ENCODE data around the gene DNAH12. TPM values are rescaled to one million over a fixed set of nuclear protein-coding genes. Genes with fewer than 3 reads are reported as not detected.

DNAH12 gene
- total and polyA plus RNA-seq, 2 donors from 2014 or later: 0.38 TPM; not detected in 1

DNA sequence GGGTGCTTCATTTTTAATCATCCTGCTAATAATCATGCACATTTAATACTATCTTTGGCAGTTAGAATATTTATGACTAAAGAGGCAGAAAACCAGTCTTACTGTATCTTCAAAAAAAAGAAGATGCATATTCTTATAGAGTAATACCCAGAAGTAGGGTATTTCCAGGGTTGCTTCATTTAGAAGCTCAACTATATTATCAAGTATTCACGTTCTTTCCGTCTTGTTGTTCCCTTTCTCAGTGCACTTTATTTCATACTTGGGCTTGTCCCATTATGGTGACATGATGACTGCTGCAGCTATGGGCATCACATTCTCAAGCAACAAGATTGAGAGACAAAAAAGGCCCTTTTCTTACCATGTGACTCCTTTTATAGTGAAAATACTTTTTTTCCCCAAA is 154.9 kb downstream of the DNAH12 start:
- Histone ChIP-seq H3K9ac (ENCODE audit: low read length in 3 of 3) (no peak overlapping the region), H3K36me3 (ENCODE audit: control insufficient read depth in 2 of 3, insufficient read depth in 3 of 3, low read length in 3 of 3) (no peaks in the 10 kb centered on the region), H3K4me1 (ENCODE audit: control insufficient read depth in 2 of 3, insufficient read depth in 2 of 3, low read depth in 1 of 3, low read length in 3 of 3) (no peaks in the 10 kb centered on the region), H3K27me3 (ENCODE audit: control insufficient read depth, insufficient read depth, low read length) (no peaks in the 10 kb centered on the region), H3K9me3 (ENCODE audit: control insufficient read depth in 2 of 3, insufficient read depth in 1 of 3, low read length in 3 of 3) (no peaks in the 10 kb centered on the region), H3K4me3 (ENCODE audit: low read length in 3 of 3) (no peak overlapping the region), H3K27ac (ENCODE audit: low read depth in 2 of 2, low read length in 2 of 2) (no peak overlapping the region)
- intact Hi-C loops (cut with DNase I): no loop called here
- DNase-seq (no peak), FAIRE-seq (no peak)
- TF ChIP-seq, protein P1, sequence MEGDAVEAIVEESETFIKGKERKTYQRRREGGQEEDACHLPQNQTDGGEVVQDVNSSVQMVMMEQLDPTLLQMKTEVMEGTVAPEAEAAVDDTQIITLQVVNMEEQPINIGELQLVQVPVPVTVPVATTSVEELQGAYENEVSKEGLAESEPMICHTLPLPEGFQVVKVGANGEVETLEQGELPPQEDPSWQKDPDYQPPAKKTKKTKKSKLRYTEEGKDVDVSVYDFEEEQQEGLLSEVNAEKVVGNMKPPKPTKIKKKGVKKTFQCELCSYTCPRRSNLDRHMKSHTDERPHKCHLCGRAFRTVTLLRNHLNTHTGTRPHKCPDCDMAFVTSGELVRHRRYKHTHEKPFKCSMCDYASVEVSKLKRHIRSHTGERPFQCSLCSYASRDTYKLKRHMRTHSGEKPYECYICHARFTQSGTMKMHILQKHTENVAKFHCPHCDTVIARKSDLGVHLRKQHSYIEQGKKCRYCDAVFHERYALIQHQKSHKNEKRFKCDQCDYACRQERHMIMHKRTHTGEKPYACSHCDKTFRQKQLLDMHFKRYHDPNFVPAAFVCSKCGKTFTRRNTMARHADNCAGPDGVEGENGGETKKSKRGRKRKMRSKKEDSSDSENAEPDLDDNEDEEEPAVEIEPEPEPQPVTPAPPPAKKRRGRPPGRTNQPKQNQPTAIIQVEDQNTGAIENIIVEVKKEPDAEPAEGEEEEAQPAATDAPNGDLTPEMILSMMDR (IDR thresholded peaks at IDR 0.05; ENCODE audit: borderline replicate concordance, extremely low read depth, insufficient read depth): no peak

DNA sequence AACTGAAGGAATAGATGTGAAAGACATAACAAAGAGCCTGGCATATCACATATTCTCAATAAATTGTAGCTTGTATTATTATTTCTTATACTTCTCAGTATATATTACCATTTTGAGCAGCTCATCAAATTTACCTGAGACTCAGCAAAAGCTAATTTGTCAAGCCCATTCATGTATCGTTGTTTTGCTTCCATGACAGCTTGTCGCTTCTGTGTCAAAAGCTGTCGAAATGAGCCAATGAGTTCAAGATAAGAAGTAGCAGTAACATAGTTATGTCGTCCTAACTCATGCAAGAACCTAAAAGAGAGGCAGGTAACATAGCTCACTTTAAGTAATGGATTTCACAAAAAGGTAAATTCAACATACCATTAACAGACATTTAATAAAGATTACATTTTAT is 157.8 kb downstream of the DNAH12 start:
- H3K9me3 ChIP-seq (ENCODE audit: control insufficient read depth in 2 of 3, insufficient read depth in 1 of 3, low read length in 3 of 3): no peaks in the 10 kb centered on the region
- no peaks in the 10 kb centered on the region for H3K36me3 ChIP-seq (ENCODE audit: control insufficient read depth in 2 of 3, insufficient read depth in 3 of 3, low read length in 3 of 3)
- DNase-seq (no peak), FAIRE-seq (no peak)
- no peaks in the 10 kb centered on the region for H3K4me1 ChIP-seq (ENCODE audit: control insufficient read depth in 2 of 3, insufficient read depth in 2 of 3, low read depth in 1 of 3, low read length in 3 of 3)
- H3K27ac ChIP-seq (ENCODE audit: low read depth in 2 of 2, low read length in 2 of 2): no peak overlapping the region
- intact Hi-C loops (cut with DNase I): no loop called here
- no peaks in the 10 kb centered on the region for H3K27me3 ChIP-seq (ENCODE audit: control insufficient read depth, insufficient read depth, low read length)
- no peak overlapping the region for H3K4me3 ChIP-seq (ENCODE audit: low read length in 3 of 3)
- TF ChIP-seq, protein P1 (IDR thresholded peaks at IDR 0.05; ENCODE audit: borderline replicate concordance, extremely low read depth, insufficient read depth): no peak
- no peak overlapping the region for H3K9ac ChIP-seq (ENCODE audit: low read length in 3 of 3)

DNA sequence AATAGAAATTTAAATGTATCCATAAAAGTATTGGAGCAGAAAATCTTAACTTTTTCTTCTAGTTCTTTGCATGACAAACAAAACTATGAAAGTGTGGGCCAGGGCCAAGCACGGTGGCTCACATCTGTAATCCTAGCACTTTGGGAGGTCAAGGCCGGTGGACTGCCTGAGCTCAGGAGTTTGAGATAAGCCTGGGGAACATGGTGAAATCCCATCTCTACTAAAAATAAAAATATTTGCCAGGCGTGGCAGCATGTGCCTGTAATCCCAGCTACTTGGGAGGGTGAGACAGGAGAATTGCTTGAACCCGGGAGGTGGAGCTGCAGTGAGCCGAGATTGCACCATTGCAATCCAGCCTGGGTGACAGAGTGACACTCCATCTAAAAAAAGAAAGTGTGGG is 158.6 kb downstream of the DNAH12 start:
- no peak overlapping the region for H3K4me3 ChIP-seq (ENCODE audit: low read length in 3 of 3)
- H3K36me3 ChIP-seq (ENCODE audit: control insufficient read depth in 2 of 3, insufficient read depth in 3 of 3, low read length in 3 of 3): no peaks in the 10 kb centered on the region
- no peaks in the 10 kb centered on the region for H3K4me1 ChIP-seq (ENCODE audit: control insufficient read depth in 2 of 3, insufficient read depth in 2 of 3, low read depth in 1 of 3, low read length in 3 of 3)
- intact Hi-C loops (cut with DNase I): no loop called here
- FAIRE-seq: no peak
- H3K9ac ChIP-seq (ENCODE audit: low read length in 3 of 3): no peak overlapping the region
- TF ChIP-seq, protein P1 (IDR thresholded peaks at IDR 0.05; ENCODE audit: borderline replicate concordance, extremely low read depth, insufficient read depth): no peak
- no peaks in the 10 kb centered on the region for H3K27me3 ChIP-seq (ENCODE audit: control insufficient read depth, insufficient read depth, low read length)
- no peaks in the 10 kb centered on the region for H3K9me3 ChIP-seq (ENCODE audit: control insufficient read depth in 2 of 3, insufficient read depth in 1 of 3, low read length in 3 of 3)
- DNase-seq: no peak
- no peak overlapping the region for H3K27ac ChIP-seq (ENCODE audit: low read depth in 2 of 2, low read length in 2 of 2)

DNA sequence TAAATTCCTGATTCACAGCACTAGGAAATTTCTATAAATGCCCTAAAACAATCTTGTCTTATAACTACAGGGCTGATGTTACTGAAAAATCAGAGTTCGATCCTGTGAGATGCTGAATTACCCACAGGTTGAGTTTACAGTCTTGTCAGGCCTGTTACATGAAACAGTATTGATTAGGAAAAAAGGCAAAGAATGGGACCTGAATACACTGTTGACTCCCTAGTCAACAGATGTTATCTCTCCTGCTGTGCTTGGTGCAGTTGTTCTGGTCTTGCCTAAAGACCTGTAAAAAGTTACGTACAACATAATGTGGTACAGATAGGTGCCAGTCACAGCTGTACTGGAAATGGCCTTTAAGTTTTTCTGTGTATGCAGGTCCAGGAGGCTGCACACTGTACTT is 160.3 kb downstream of the DNAH12 start:
- Histone ChIP-seq H3K36me3 (ENCODE audit: control insufficient read depth in 2 of 3, insufficient read depth in 3 of 3, low read length in 3 of 3) (no peaks in the 10 kb centered on the region), H3K27ac (ENCODE audit: low read depth in 2 of 2, low read length in 2 of 2) (no peak overlapping the region), H3K4me1 (ENCODE audit: control insufficient read depth in 2 of 3, insufficient read depth in 2 of 3, low read depth in 1 of 3, low read length in 3 of 3) (no peaks in the 10 kb centered on the region), H3K4me3 (ENCODE audit: low read length in 3 of 3) (no peak overlapping the region), H3K27me3 (ENCODE audit: control insufficient read depth, insufficient read depth, low read length) (no peaks in the 10 kb centered on the region), H3K9ac (ENCODE audit: low read length in 3 of 3) (no peak overlapping the region), H3K9me3 (ENCODE audit: control insufficient read depth in 2 of 3, insufficient read depth in 1 of 3, low read length in 3 of 3) (no peaks in the 10 kb centered on the region)
- no peak for FAIRE-seq
- TF ChIP-seq, protein P1 (IDR thresholded peaks at IDR 0.05; ENCODE audit: borderline replicate concordance, extremely low read depth, insufficient read depth): no peak
- DNase-seq: no peak
- intact Hi-C loops (cut with DNase I): no loop called here

Measured in kidney (tissue), 14 donors.